HUES48 (cell line): ENCODE data around the gene UFC1.

Source experiments
- H3K27ac ChIP-seq: one replicate; pipeline ENCODE4 v1.7.0; 2013; ENCODE audit warnings: low read depth, low read length, inconsistent platforms
- H3K27me3 ChIP-seq: 2 replicates; pipeline ENCODE4 v1.6.1; 2013; ENCODE audit warnings: mild to moderate bottlenecking, low read length; ENCODE audit not compliant: control insufficient read depth, insufficient read depth
- H3K36me3 ChIP-seq: 2 replicates; pipeline ENCODE4 v1.6.1; 2013; ENCODE audit warnings: low read length; ENCODE audit not compliant: control insufficient read depth, insufficient read depth
- H3K4me1 ChIP-seq: 2 replicates; pipeline ENCODE4 v1.6.1; 2013; ENCODE audit warnings: mild to moderate bottlenecking, low read length; ENCODE audit not compliant: control insufficient read depth, insufficient read depth
- H3K4me3 ChIP-seq: 2 replicates; pipeline ENCODE4 v1.5.1; 2013; ENCODE audit warnings: mild to moderate bottlenecking, low read depth, low read length
- H3K9ac ChIP-seq: 2 replicates; pipeline ENCODE4 v1.6.1; 2013; ENCODE audit warnings: mild to moderate bottlenecking, low read depth, low read length, moderate library complexity
- H3K9me3 ChIP-seq: 2 replicates; pipeline ENCODE4 v1.6.1; 2013; ENCODE audit warnings: low read length; ENCODE audit not compliant: control insufficient read depth, insufficient read depth

UFC1 gene

GRCh38 chr1:161182214-161182613 is 28.4 kb downstream of the UFC1 start:
- no peaks in the 10 kb centered on the region for H3K9me3 ChIP-seq
- no peaks in the 10 kb centered on the region for H3K36me3 ChIP-seq
- no peaks in the 10 kb centered on the region for H3K27me3 ChIP-seq
- peaks cover 9% of the 10 kb centered on the region; the same call in 1 of the 2 replicates for H3K4me1 ChIP-seq
- H3K9ac ChIP-seq: no peak overlapping the region
- no peak overlapping the region for H3K4me3 ChIP-seq
- no peak overlapping the region for H3K27ac ChIP-seq

- Histone ChIP-seq H3K4me3 (no peak overlapping the region), H3K4me1 (no peaks in the 10 kb centered on the region), H3K27me3 (no peaks in the 10 kb centered on the region), H3K9me3 (no peaks in the 10 kb centered on the region), H3K9ac (no peak overlapping the region), H3K36me3 (no peaks in the 10 kb centered on the region), H3K27ac (no peak overlapping the region)
These were observed 31.5 kb downstream of the UFC1 start for GRCh38 chr1:161185282-161185682.

- Histone ChIP-seq H3K27ac (no peak overlapping the region), H3K36me3 (no peaks in the 10 kb centered on the region; the same call in 1 of the 2 replicates), H3K27me3 (no peaks in the 10 kb centered on the region), H3K9ac (no peak overlapping the region), H3K4me1 (no peaks in the 10 kb centered on the region), H3K9me3 (no peaks in the 10 kb centered on the region), H3K4me3 (no peak overlapping the region)
These were observed 32.0 kb downstream of the UFC1 start for GRCh38 chr1:161185732-161186311.

- Histone ChIP-seq H3K27me3 (no peaks in the 10 kb centered on the region), H3K4me3 (no peak overlapping the region)
These were observed 33.5 kb downstream of the UFC1 start for GRCh38 chr1:161187311-161187710.

GRCh38 chr1:161188381-161188780 is 34.6 kb downstream of the UFC1 start:
- H3K9me3 ChIP-seq: no peaks in the 10 kb centered on the region
- no peaks in the 10 kb centered on the region for H3K27me3 ChIP-seq
- H3K4me1 ChIP-seq: no peaks in the 10 kb centered on the region
- peaks cover 5% of the 10 kb centered on the region for H3K36me3 ChIP-seq
- no peak overlapping the region for H3K27ac ChIP-seq
- no peak overlapping the region for H3K4me3 ChIP-seq
- no peak overlapping the region for H3K9ac ChIP-seq

More at GRCh38 chr1:161187311-161187710, 33.5 kb downstream of the UFC1 start:
- H3K4me1 ChIP-seq: no peaks in the 10 kb centered on the region
- H3K36me3 ChIP-seq: peaks cover 5% of the 10 kb centered on the region
- H3K27ac ChIP-seq: no peak overlapping the region
- H3K9ac ChIP-seq: no peak overlapping the region
- no peaks in the 10 kb centered on the region for H3K9me3 ChIP-seq

GRCh38 chr1:161189036-161189435 is 35.3 kb downstream of the UFC1 start:
- H3K4me3 ChIP-seq: no peak overlapping the region
- H3K9ac ChIP-seq: no peak overlapping the region
- peaks cover 5% of the 10 kb centered on the region for H3K36me3 ChIP-seq
- no peak overlapping the region for H3K27ac ChIP-seq
- no peaks in the 10 kb centered on the region for H3K27me3 ChIP-seq
- H3K4me1 ChIP-seq: no peaks in the 10 kb centered on the region
- H3K9me3 ChIP-seq: no peaks in the 10 kb centered on the region

- no peak overlapping the region for H3K27ac ChIP-seq
- no peaks in the 10 kb centered on the region for H3K9me3 ChIP-seq
- no peaks in the 10 kb centered on the region for H3K4me1 ChIP-seq
- H3K36me3 ChIP-seq: peaks cover 5% of the 10 kb centered on the region
- no peaks in the 10 kb centered on the region for H3K27me3 ChIP-seq
- H3K9ac ChIP-seq: no peak overlapping the region
- no peak overlapping the region for H3K4me3 ChIP-seq
These were observed 37.3 kb downstream of the UFC1 start for GRCh38 chr1:161190962-161191521.

GRCh38 chr1:161191971-161192370 is 38.2 kb downstream of the UFC1 start:
- H3K9me3 ChIP-seq: no peaks in the 10 kb centered on the region
- no peak overlapping the region for H3K9ac ChIP-seq
- no peaks in the 10 kb centered on the region; the same call in 1 of the 2 replicates for H3K4me1 ChIP-seq
- peaks cover 5% of the 10 kb centered on the region for H3K36me3 ChIP-seq
- no peak overlapping the region for H3K27ac ChIP-seq
- no peak overlapping the region for H3K4me3 ChIP-seq
- H3K27me3 ChIP-seq: no peaks in the 10 kb centered on the region

GRCh38 chr1:161192476-161193465 is 39.0 kb downstream of the UFC1 start:
- H3K27me3 ChIP-seq: no peaks in the 10 kb centered on the region
- H3K9ac ChIP-seq: no peak overlapping the region
- H3K4me3 ChIP-seq: no peak overlapping the region
- H3K36me3 ChIP-seq: peaks cover 5% of the 10 kb centered on the region
- peaks cover 5% of the 10 kb centered on the region for H3K4me1 ChIP-seq
- no peaks in the 10 kb centered on the region for H3K9me3 ChIP-seq
- no peak overlapping the region for H3K27ac ChIP-seq

GRCh38 chr1:161193561-161194235 is 39.9 kb downstream of the UFC1 start:
- Histone ChIP-seq H3K4me3 (no peak overlapping the region), H3K27ac (no peak overlapping the region), H3K27me3 (no peaks in the 10 kb centered on the region), H3K4me1 (peaks cover 13% of the 10 kb centered on the region), H3K9ac (no peak overlapping the region), H3K36me3 (peaks cover 5% of the 10 kb centered on the region), H3K9me3 (no peaks in the 10 kb centered on the region)
